Measurements from ENCODE around the gene SORCS3.

DNA sequence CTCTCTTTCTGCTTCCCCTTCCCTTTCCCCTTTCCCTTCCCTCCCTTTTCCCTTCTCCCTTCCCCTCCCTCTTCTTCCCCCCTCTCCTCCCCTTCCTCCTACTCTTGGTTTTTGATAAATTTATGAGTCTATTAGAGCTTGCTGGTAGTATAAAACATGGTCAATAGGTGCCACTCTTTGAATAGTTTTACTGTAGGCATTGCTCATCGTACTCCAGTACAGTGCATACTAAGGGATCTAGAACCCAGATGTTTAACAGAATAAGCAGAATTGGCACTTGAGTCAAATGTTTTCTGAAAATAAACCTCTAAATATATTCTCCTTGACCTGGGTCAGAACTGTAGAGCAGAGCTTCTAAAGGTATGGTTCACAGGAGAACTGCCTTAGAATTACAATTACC, 126.7 kb downstream of the SORCS3 start:
- TF ChIP-seq, protein P1, sequence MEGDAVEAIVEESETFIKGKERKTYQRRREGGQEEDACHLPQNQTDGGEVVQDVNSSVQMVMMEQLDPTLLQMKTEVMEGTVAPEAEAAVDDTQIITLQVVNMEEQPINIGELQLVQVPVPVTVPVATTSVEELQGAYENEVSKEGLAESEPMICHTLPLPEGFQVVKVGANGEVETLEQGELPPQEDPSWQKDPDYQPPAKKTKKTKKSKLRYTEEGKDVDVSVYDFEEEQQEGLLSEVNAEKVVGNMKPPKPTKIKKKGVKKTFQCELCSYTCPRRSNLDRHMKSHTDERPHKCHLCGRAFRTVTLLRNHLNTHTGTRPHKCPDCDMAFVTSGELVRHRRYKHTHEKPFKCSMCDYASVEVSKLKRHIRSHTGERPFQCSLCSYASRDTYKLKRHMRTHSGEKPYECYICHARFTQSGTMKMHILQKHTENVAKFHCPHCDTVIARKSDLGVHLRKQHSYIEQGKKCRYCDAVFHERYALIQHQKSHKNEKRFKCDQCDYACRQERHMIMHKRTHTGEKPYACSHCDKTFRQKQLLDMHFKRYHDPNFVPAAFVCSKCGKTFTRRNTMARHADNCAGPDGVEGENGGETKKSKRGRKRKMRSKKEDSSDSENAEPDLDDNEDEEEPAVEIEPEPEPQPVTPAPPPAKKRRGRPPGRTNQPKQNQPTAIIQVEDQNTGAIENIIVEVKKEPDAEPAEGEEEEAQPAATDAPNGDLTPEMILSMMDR (IDR thresholded peaks at IDR 0.05), result no peak
- no peak for TF ChIP-seq ZFX (IDR thresholded peaks at IDR 0.05; ENCODE audit: borderline replicate concordance)
